Type B pancreatic cell (in vitro differentiated cells): ENCODE results near the gene ALG6. TPM values are rescaled to one million over a fixed set of nuclear protein-coding genes. Genes with fewer than 3 reads are reported as not detected.

ENCODE experiments used
- DNase-seq: peaks from one replicate; pipeline ENCODE4 v3.0.0; 2021; ENCODE audit warnings: mixed read lengths; ENCODE audit not compliant: unreplicated experiment; ENCODE audit errors: extremely low spot score
- H3K27ac Mint-ChIP-seq: 2 replicates; pipeline ENCODE4 v1.8.0; 2021; ENCODE audit warnings: mild to moderate bottlenecking, mixed read lengths
- H3K27me3 Mint-ChIP-seq: 2 replicates; pipeline ENCODE4 v1.8.0; 2021; ENCODE audit warnings: mixed read lengths
- H3K36me3 Mint-ChIP-seq: 2 replicates; pipeline ENCODE4 v1.8.0; 2021; ENCODE audit warnings: mixed read lengths
- H3K4me1 Mint-ChIP-seq: one replicate; pipeline ENCODE4 v1.8.0; 2021; ENCODE audit warnings: mixed read lengths; ENCODE audit not compliant: unreplicated experiment
- H3K4me3 Mint-ChIP-seq: 2 replicates; pipeline ENCODE4 v1.8.0; 2021; ENCODE audit warnings: mild to moderate bottlenecking, mixed read lengths
- H3K9me3 Mint-ChIP-seq: 2 replicates; pipeline ENCODE4 v1.8.0; 2021; ENCODE audit warnings: mixed read lengths
- total RNA-seq: library from RNA; stranded (reverse); gene quantifications from 2 replicates; pipeline ENCODE4 v1.2.1, GENCODE V29; 2021; ENCODE audit warnings: low replicate concordance
- TF ChIP-seq, protein P1 (sequence below): fragments of 200-600 bp; sonication (generic); conservative IDR thresholded peaks from 2 replicates; pipeline ENCODE4 v1.5.0; 2021; ENCODE audit warnings: antibody characterized with exemption, mild to moderate bottlenecking

Gene ALG6
- total RNA-seq, 1 donor from 2014 or later: 20.5 TPM

DNA sequence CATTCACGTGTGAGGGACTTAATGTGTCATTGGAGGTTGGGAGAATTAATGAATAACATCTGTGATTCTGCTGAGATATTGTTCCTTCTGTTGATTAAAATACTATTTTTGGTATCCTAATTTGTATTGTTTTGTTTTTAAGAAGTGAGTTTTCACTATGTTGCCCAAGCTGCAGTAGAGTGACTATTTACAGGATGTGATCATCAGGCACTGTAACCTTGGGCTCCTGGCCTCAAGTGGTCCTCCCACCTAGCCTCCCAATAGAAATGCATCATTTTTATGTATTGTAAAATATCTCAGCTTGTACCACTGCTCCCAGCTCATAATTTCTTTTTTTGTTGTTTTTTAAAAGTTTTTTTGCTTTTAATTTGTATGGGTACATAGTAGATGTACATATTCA, 14.3 kb downstream of the ALG6 start:
- TF ChIP-seq, protein P1, sequence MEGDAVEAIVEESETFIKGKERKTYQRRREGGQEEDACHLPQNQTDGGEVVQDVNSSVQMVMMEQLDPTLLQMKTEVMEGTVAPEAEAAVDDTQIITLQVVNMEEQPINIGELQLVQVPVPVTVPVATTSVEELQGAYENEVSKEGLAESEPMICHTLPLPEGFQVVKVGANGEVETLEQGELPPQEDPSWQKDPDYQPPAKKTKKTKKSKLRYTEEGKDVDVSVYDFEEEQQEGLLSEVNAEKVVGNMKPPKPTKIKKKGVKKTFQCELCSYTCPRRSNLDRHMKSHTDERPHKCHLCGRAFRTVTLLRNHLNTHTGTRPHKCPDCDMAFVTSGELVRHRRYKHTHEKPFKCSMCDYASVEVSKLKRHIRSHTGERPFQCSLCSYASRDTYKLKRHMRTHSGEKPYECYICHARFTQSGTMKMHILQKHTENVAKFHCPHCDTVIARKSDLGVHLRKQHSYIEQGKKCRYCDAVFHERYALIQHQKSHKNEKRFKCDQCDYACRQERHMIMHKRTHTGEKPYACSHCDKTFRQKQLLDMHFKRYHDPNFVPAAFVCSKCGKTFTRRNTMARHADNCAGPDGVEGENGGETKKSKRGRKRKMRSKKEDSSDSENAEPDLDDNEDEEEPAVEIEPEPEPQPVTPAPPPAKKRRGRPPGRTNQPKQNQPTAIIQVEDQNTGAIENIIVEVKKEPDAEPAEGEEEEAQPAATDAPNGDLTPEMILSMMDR: no peak
- H3K27ac Mint-ChIP-seq: no peak overlapping the region
- no peak for DNase-seq
- H3K4me3 Mint-ChIP-seq: no peak overlapping the region
- peaks cover 14% of the 10 kb centered on the region for H3K36me3 Mint-ChIP-seq
- no peaks in the 10 kb centered on the region for H3K9me3 Mint-ChIP-seq
- no peaks in the 10 kb centered on the region for H3K4me1 Mint-ChIP-seq
- no peaks in the 10 kb centered on the region for H3K27me3 Mint-ChIP-seq

DNA sequence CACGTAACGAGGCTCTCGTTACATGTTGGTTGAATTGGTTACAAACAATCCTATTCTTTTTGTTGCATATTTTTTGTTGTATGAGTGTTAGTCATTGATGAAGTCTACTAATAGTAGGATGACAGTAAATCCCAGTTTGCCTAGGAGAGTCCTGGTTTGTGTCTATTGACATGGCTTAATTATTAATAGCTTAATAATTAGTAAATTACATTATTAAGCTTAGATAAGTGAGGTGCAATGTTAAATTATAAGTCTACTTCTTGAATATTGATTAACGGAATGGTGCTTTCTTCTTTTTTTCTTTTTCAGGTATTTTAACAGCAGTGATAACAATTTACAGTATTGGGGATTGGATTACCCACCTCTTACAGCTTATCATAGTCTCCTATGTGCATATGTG, 34.5 kb downstream of the ALG6 start:
- Mint-ChIP-seq H3K4me1 (no peaks in the 10 kb centered on the region), H3K27me3 (no peaks in the 10 kb centered on the region), H3K9me3 (no peaks in the 10 kb centered on the region), H3K4me3 (no peak overlapping the region), H3K27ac (no peak overlapping the region), H3K36me3 (peaks cover 16% of the 10 kb centered on the region)
- DNase-seq: no peak
- TF ChIP-seq, protein P1: no peak

DNA sequence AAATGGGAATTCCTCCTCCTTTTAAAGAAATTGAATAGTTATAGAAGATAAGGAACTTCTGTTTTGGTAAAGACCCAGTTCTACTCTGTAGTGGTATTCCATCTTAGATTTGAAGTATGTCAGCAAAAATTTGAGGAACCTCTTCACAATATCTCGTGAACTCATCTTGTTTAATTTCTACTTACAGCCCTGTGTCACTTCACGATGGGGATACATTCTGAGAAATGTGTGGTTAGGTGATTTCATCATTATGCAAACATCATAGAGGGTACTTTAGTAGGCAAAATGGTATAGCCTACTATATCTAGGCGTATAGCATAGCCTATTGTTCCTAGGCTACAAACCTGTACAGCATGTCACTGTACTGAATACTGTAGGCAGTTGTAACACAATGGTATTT, 36.0 kb downstream of the ALG6 start:
- peaks cover 11% of the 10 kb centered on the region for H3K36me3 Mint-ChIP-seq

DNA sequence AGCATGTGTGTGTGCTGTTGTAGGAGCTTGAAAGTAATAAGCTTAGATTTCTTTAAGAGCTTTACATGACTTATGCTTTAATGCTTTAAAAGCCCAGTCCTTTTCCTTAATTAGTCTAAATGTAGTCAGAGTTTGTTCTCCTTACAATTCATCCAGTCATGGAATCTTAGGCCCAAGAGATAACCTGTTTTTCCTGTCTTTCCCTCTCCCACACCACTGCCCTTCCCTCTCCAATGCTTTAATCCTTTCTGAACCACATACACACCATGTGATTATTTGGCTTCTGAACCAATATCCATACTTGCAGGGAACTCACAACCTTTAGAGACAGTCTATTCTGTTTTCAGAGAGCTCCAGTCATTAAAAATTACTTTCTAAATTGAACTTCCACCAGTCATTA, 37.6 kb downstream of the ALG6 start:
- H3K36me3 Mint-ChIP-seq: peaks cover 4% of the 10 kb centered on the region
- no peak overlapping the region for H3K4me3 Mint-ChIP-seq
- no peak for DNase-seq
- H3K27me3 Mint-ChIP-seq: no peaks in the 10 kb centered on the region
- TF ChIP-seq, protein P1: no peak
- H3K4me1 Mint-ChIP-seq: no peaks in the 10 kb centered on the region
- H3K27ac Mint-ChIP-seq: no peak overlapping the region
- no peaks in the 10 kb centered on the region for H3K9me3 Mint-ChIP-seq

More for the DNA sequence above, 36.0 kb downstream of the ALG6 start:
- Mint-ChIP-seq H3K9me3 (no peaks in the 10 kb centered on the region), H3K27me3 (no peaks in the 10 kb centered on the region), H3K4me1 (no peaks in the 10 kb centered on the region), H3K4me3 (no peak overlapping the region), H3K27ac (no peak overlapping the region)
- TF ChIP-seq, protein P1: no peak
- no peak for DNase-seq

DNA sequence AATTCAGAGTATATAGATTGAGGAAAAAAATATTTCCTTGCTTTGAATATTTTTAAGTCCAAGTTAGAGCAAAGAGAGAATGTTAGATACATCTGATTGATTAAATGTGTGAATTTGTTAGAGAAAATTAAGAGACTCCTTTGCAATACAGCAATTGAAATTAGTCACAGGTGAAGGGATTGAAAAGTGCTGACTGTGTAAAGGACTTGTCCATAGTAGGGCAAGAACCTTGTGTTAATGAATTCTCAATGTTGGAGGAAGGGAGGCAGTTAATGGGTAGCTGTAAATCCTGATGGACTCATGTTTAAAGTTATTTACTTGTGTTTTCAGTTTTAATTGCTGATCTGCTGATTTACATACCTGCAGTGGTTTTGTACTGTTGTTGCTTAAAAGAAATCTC, 38.6 kb downstream of the ALG6 start:
- H3K4me3 Mint-ChIP-seq: no peak overlapping the region
- no peaks in the 10 kb centered on the region for H3K4me1 Mint-ChIP-seq
- no peak overlapping the region for H3K27ac Mint-ChIP-seq
- H3K36me3 Mint-ChIP-seq: peaks cover 4% of the 10 kb centered on the region
- no peaks in the 10 kb centered on the region for H3K9me3 Mint-ChIP-seq
- no peak for DNase-seq
- no peaks in the 10 kb centered on the region for H3K27me3 Mint-ChIP-seq
- TF ChIP-seq, protein P1: no peak

DNA sequence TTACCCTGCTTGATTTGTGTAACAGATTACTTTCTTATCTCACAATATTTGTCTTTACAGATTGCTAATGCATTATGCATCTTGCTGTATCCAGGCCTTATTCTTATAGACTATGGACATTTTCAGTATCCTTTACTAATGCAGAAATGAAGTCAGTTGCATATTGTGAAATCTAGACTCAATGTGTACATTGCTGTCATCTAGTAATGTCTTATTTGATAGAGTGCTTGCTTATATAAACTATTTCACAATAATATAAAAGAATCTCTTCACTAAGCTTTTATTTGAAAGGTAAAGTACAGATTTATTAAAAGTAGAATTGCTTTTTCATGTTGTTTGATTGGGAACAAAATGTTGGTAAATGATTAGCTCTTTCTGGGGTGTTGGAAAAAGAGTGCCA, 39.6 kb downstream of the ALG6 start:
- Mint-ChIP-seq H3K27me3 (no peaks in the 10 kb centered on the region), H3K27ac (no peak overlapping the region), H3K9me3 (no peaks in the 10 kb centered on the region), H3K4me3 (no peak overlapping the region), H3K4me1 (peaks cover 5% of the 10 kb centered on the region), H3K36me3 (peaks cover 4% of the 10 kb centered on the region)
- TF ChIP-seq, protein P1: no peak
- DNase-seq: no peak
